ENCODE measurements around the gene AMMECR1.
"Not testable (repeated sequence)": the region's sequence is repeated elsewhere in the genome, so short reads cannot be mapped to it uniquely, and the experiment has no call there.

The AMMECR1 gene

DNA sequence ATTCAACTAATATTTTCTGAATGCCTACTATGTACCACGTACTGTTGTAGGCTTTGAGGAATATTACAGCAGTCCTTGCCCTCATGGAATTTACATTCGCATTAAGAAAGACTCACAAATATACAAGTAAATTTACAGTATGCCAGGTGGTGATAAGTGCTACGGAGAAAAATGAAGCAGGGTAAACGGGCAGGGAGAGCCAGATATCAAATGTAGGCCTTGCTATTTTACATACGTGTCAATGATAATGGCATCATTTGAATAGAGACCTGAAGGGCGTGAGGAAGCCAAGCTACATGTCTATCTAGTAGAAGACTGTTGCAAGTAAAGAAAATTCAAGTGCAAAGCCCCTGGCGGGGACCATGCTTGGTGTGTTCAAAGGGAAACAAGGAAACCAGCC is 65.2 kb downstream of the AMMECR1 start:
- H3K9me3 ChIP-seq (ENCODE audit: insufficient read depth, low read depth, low read length): no peaks in the 10 kb centered on the region
- no peak overlapping the region for H3K27ac ChIP-seq (ENCODE audit: low read depth, low read length)
- H3K27me3 ChIP-seq (ENCODE audit: insufficient read depth, low read length): no peaks in the 10 kb centered on the region
- WGBS: 95% methylated on average over 5 of the region's 7 CpGs
- peaks cover 13% of the 10 kb centered on the region; the same call in 1 of the 2 replicates for H3K4me1 ChIP-seq (ENCODE audit: insufficient read depth, low read length)
- no peak overlapping the region for H3K4me3 ChIP-seq (ENCODE audit: low read length)
- no peak overlapping the region for H3K9ac ChIP-seq (ENCODE audit: low read depth, low read length)
- no peaks in the 10 kb centered on the region for H3K36me3 ChIP-seq (ENCODE audit: insufficient read depth, low read length)

DNA sequence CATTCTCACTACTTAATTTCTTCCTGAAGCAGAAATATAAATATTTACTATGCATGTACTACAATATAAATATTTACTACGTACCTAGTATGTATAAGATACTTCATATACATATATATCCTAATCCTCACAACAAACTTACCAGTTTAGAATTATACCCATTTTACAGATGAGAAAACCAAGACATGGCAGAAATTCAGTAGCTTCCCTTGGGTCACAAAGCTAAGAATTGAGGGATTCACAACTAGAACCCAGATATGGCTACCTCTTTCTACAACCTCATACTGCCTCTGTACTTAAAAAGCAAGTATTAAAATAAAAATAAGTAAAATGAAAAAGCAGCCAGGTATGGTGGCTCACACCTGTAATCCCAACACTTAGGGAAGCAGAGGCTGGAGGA is 65.9 kb downstream of the AMMECR1 start:
- no CpG with 5 or more reads among the region's 1 CpG for WGBS
- Histone ChIP-seq H3K9ac (ENCODE audit: low read depth, low read length) (no peak overlapping the region), H3K27me3 (ENCODE audit: insufficient read depth, low read length) (no peaks in the 10 kb centered on the region), H3K4me1 (ENCODE audit: insufficient read depth, low read length) (peaks cover 7% of the 10 kb centered on the region; the same call in 1 of the 2 replicates), H3K36me3 (ENCODE audit: insufficient read depth, low read length) (no peaks in the 10 kb centered on the region), H3K27ac (ENCODE audit: low read depth, low read length) (no peak overlapping the region), H3K4me3 (ENCODE audit: low read length) (no peak overlapping the region), H3K9me3 (ENCODE audit: insufficient read depth, low read depth, low read length) (no peaks in the 10 kb centered on the region)

- no peaks in the 10 kb centered on the region for H3K9me3 ChIP-seq (ENCODE audit: insufficient read depth, low read depth, low read length)
- no peak overlapping the region for H3K4me3 ChIP-seq (ENCODE audit: low read length)
- peaks cover 3% of the 10 kb centered on the region; the same call in 1 of the 2 replicates for H3K4me1 ChIP-seq (ENCODE audit: insufficient read depth, low read length)
- no peaks in the 10 kb centered on the region for H3K36me3 ChIP-seq (ENCODE audit: insufficient read depth, low read length)
- H3K27me3 ChIP-seq (ENCODE audit: insufficient read depth, low read length): no peaks in the 10 kb centered on the region
- no peak overlapping the region for H3K9ac ChIP-seq (ENCODE audit: low read depth, low read length)
- 100% methylated on average over 1 of the region's 1 CpG for WGBS
- no peak overlapping the region for H3K27ac ChIP-seq (ENCODE audit: low read depth, low read length)
These were observed 66.4 kb downstream of the AMMECR1 start for GRCh38 chrX:110251526-110251925.

DNA sequence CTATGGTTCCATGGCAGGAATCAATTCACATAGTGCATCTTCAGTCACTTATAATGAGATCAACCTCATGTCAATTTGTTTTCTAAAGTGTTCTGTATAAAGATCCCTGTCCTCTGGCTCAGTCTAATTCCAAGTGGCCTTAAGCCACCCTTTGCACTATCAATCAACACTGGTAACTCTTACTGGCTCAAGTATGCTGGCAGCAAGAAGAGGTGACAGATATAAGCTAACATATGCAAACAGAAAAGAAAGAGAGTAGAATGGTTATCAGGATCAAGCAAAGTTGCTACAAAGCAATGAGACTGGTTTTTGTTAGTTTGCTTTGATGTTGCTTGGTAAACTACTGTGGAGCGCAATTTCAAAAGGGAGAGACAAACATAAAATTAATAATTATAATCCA is 67.0 kb downstream of the AMMECR1 start:
- Histone ChIP-seq H3K4me1 (ENCODE audit: insufficient read depth, low read length) (no peaks in the 10 kb centered on the region; the same call in 1 of the 2 replicates), H3K9ac (ENCODE audit: low read depth, low read length) (no peak overlapping the region), H3K27me3 (ENCODE audit: insufficient read depth, low read length) (no peaks in the 10 kb centered on the region), H3K27ac (ENCODE audit: low read depth, low read length) (no peak overlapping the region), H3K36me3 (ENCODE audit: insufficient read depth, low read length) (no peaks in the 10 kb centered on the region), H3K4me3 (ENCODE audit: low read length) (no peak overlapping the region), H3K9me3 (ENCODE audit: insufficient read depth, low read depth, low read length) (no peaks in the 10 kb centered on the region)
- no CpG with 5 or more reads among the region's 1 CpG for WGBS

- Histone ChIP-seq H3K27me3 (ENCODE audit: insufficient read depth, low read length) (no peaks in the 10 kb centered on the region), H3K36me3 (ENCODE audit: insufficient read depth, low read length) (no peaks in the 10 kb centered on the region), H3K27ac (ENCODE audit: low read depth, low read length) (no peak overlapping the region), H3K4me3 (ENCODE audit: low read length) (no peak overlapping the region), H3K9ac (ENCODE audit: low read depth, low read length) (no peak overlapping the region), H3K9me3 (ENCODE audit: insufficient read depth, low read depth, low read length) (no peaks in the 10 kb centered on the region), H3K4me1 (ENCODE audit: insufficient read depth, low read length) (peaks cover 14% of the 10 kb centered on the region)
- WGBS: 100% methylated on average over 1 of the region's 1 CpG
These were observed 69.3 kb downstream of the AMMECR1 start for GRCh38 chrX:110248578-110248977.

DNA sequence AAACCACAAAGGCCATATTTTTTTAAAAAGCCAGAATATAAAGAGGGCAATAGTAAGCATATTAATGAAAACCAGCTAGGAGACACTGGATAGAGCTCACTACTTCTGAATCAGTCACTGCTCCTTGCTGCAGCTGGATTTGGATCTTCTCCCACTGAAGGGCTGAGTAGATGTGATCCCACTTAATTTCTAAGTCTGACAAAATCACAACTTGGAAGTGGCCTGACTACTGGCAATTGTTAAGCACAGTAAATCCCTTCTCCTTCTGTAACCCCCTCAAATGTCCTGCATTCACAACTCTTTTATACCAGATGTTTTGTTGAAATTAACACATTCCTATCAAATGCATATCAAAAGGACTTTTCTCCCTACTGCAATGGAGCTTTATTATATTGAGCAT is 72.9 kb downstream of the AMMECR1 start:
- Histone ChIP-seq H3K4me1 (ENCODE audit: insufficient read depth, low read length) (peaks cover 14% of the 10 kb centered on the region), H3K27me3 (ENCODE audit: insufficient read depth, low read length) (no peaks in the 10 kb centered on the region), H3K36me3 (ENCODE audit: insufficient read depth, low read length) (no peaks in the 10 kb centered on the region), H3K9ac (ENCODE audit: low read depth, low read length) (no peak overlapping the region), H3K27ac (ENCODE audit: low read depth, low read length) (peak overlapping the region; percentile 52; the same call in 1 of the 2 replicates), H3K4me3 (ENCODE audit: low read length) (no peak overlapping the region), H3K9me3 (ENCODE audit: insufficient read depth, low read depth, low read length) (no peaks in the 10 kb centered on the region)

DNA sequence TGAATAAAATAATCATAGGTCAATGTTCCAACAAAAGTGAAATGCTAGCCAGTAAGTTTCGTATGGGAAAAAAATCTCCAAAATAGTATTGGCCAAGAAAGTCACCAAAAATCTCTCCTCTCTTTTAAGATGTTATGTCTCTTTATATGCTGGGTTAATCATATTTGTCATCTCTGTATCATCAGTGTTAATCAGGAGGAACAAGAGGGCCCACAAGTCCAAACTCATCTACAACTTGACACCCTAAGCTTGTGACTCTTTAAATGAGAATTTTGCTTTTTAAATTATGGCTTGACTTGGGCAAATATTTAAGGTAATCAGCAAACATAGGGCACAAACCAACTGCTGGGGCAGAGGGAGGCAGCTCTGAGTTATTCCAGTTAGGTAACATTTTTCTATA is 75.5 kb downstream of the AMMECR1 start:
- H3K9me3 ChIP-seq (ENCODE audit: insufficient read depth, low read depth, low read length): no peaks in the 10 kb centered on the region
- no peaks in the 10 kb centered on the region for H3K27me3 ChIP-seq (ENCODE audit: insufficient read depth, low read length)
- no peaks in the 10 kb centered on the region for H3K36me3 ChIP-seq (ENCODE audit: insufficient read depth, low read length)
- H3K4me3 ChIP-seq (ENCODE audit: low read length): no peak overlapping the region
- H3K9ac ChIP-seq (ENCODE audit: low read depth, low read length): no peak overlapping the region
- no peak overlapping the region for H3K27ac ChIP-seq (ENCODE audit: low read depth, low read length)
- H3K4me1 ChIP-seq (ENCODE audit: insufficient read depth, low read length): peaks cover 14% of the 10 kb centered on the region; the same call in 1 of the 2 replicates
- 100% methylated on average over 1 of the region's 1 CpG for WGBS

GRCh38 chrX:110241816-110242215 is 76.1 kb downstream of the AMMECR1 start:
- H3K36me3 ChIP-seq (ENCODE audit: insufficient read depth, low read length): no peaks in the 10 kb centered on the region
- H3K9ac ChIP-seq (ENCODE audit: low read depth, low read length): no peak overlapping the region
- no peaks in the 10 kb centered on the region for H3K27me3 ChIP-seq (ENCODE audit: insufficient read depth, low read length)
- H3K4me1 ChIP-seq (ENCODE audit: insufficient read depth, low read length): peaks cover 14% of the 10 kb centered on the region; the same call in 1 of the 2 replicates
- no peaks in the 10 kb centered on the region for H3K9me3 ChIP-seq (ENCODE audit: insufficient read depth, low read depth, low read length)
- H3K27ac ChIP-seq (ENCODE audit: low read depth, low read length): no peak overlapping the region
- no CpG with 5 or more reads among the region's 1 CpG for WGBS
- no peak overlapping the region for H3K4me3 ChIP-seq (ENCODE audit: low read length)

GRCh38 chrX:110238259-110238658 is 79.6 kb downstream of the AMMECR1 start:
- H3K4me3 ChIP-seq (ENCODE audit: low read length); H3K36me3 ChIP-seq (ENCODE audit: insufficient read depth, low read length); H3K27ac ChIP-seq (ENCODE audit: low read depth, low read length); H3K9me3 ChIP-seq (ENCODE audit: insufficient read depth, low read depth, low read length); H3K4me1 ChIP-seq (ENCODE audit: insufficient read depth, low read length); H3K27me3 ChIP-seq (ENCODE audit: insufficient read depth, low read length); H3K9ac ChIP-seq (ENCODE audit: low read depth, low read length): not testable (repeated sequence)
- 86% methylated on average over 5 of the region's 5 CpGs for WGBS

DNA sequence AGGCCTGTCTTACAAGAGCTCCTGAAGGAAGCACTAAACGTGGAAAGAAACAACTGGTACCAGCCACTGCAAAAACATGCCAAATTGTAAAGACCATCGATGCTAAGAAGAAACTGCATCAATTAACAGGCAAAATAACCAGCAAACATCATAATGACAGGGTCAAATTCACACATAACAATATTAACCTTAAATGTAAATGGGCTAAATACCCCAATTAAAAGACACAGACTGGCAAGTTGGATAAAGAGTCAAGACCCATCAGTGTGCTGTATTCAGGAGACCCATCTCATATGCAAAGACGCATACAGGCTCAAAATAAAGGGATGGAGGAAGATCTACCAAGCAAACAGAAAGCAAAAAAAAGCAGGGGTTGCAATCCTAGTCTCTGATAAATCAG is 86.4 kb downstream of the AMMECR1 start:
- not testable (repeated sequence) for H3K27ac ChIP-seq (ENCODE audit: low read depth, low read length); H3K4me1 ChIP-seq (ENCODE audit: insufficient read depth, low read length); H3K9ac ChIP-seq (ENCODE audit: low read depth, low read length); H3K4me3 ChIP-seq (ENCODE audit: low read length); H3K27me3 ChIP-seq (ENCODE audit: insufficient read depth, low read length); H3K9me3 ChIP-seq (ENCODE audit: insufficient read depth, low read depth, low read length); H3K36me3 ChIP-seq (ENCODE audit: insufficient read depth, low read length)
- no CpG with 5 or more reads among the region's 3 CpGs for WGBS

DNA sequence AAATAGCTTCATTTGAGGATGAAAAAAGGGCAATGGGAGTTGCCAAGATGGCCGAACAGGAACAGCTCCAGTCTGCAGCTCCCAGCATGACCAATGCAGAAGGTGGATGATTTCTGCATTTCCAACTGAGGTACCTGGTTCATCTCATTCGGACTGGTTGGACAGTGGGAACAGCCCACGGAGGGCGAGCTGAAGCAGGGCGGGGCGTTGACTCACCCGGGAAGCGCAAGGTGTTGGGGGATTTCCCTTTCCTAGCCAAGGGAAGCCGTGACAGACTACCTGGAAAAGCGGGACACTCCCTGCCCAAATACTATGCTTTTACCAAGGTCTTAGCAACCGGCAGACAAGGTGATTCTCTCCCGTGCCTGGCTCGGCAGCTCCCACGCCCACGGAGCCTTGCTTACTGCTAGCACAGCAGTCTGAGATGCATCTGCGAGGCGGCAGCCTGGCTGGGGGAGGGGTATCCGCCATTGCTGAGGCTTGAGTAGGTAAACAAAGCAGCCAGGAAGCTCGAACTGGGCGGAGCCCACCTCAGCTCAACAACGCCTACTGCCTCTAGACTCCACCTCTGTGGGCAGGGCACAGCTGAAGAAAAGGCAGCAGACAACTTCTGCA is 88.3 kb downstream of the AMMECR1 start:
- H3K9ac ChIP-seq (ENCODE audit: low read depth, low read length): peak overlapping the region; percentile 89
- peak overlapping the region; percentile 63 for H3K4me3 ChIP-seq (ENCODE audit: low read length)
- not testable (repeated sequence) for H3K9me3 ChIP-seq (ENCODE audit: insufficient read depth, low read depth, low read length); H3K27me3 ChIP-seq (ENCODE audit: insufficient read depth, low read length); H3K4me1 ChIP-seq (ENCODE audit: insufficient read depth, low read length); H3K36me3 ChIP-seq (ENCODE audit: insufficient read depth, low read length)
- 38% methylated on average over 20 of the region's 21 CpGs for WGBS
- H3K27ac ChIP-seq (ENCODE audit: low read depth, low read length): peak overlapping the region; percentile 81; the same call in 1 of the 2 replicates

- 94% methylated on average over 2 of the region's 5 CpGs for WGBS
- Histone ChIP-seq H3K27ac (ENCODE audit: low read depth, low read length) (no peak overlapping the region), H3K36me3 (ENCODE audit: insufficient read depth, low read length) (no peaks in the 10 kb centered on the region), H3K9me3 (ENCODE audit: insufficient read depth, low read depth, low read length) (no peaks in the 10 kb centered on the region), H3K4me1 (ENCODE audit: insufficient read depth, low read length) (peaks cover 6% of the 10 kb centered on the region; the same call in 1 of the 2 replicates), H3K9ac (ENCODE audit: low read depth, low read length) (no peak overlapping the region), H3K4me3 (ENCODE audit: low read length) (no peak overlapping the region), H3K27me3 (ENCODE audit: insufficient read depth, low read length) (no peaks in the 10 kb centered on the region)
These were observed 89.4 kb downstream of the AMMECR1 start for GRCh38 chrX:110228453-110228852.
